ENCODE measurements around the gene CARNS1. TPM values are rescaled to one million over a fixed set of nuclear protein-coding genes. Genes with fewer than 3 reads are reported as not detected.

The CARNS1 gene
- total and polyA plus RNA-seq, 2 of the 8 experiments (the other 6 are each of a cell fraction or from before 2014, with no cell fraction given): 0.82 to 1.1 TPM

GRCh38 chr11:67396587-67397389 lies 18.7 kb upstream of the CARNS1 start (continued):
- TF ChIP-seq KDM5A (IDR thresholded peaks at IDR 0.05; ENCODE audit: low read length) (no peak), FOSL1 (IDR thresholded peaks at IDR 0.05; ENCODE audit: insufficient read depth, low read depth, low read length) (no peak), EP300 (IDR thresholded peaks at IDR 0.05; ENCODE audit: borderline replicate concordance in 1 of 2, low read depth in 2 of 2, low read length in 2 of 2) (no peak), USF2 (IDR thresholded peaks at IDR 0.05; ENCODE audit: low read length) (no peak), CBX8 (IDR thresholded peaks at IDR 0.05; ENCODE audit: borderline replicate concordance, low read depth, low read length) (no peak), SUZ12 (IDR thresholded peaks at IDR 0.05; ENCODE audit: low read length) (no peak), ATF2 (IDR thresholded peaks at IDR 0.05; ENCODE audit: low read length) (no peak)
